Midbrain (tissue), 1 donor: ENCODE data around the gene FOLR2.
"Not testable (repeated sequence)": the region's sequence is repeated elsewhere in the genome, so short reads cannot be mapped to it uniquely, and the experiment has no call there.

Source experiments
- DNase-seq: peaks from one replicate; lab custom pipeline; 2025; lab: John Stamatoyannopoulos, UW

The FOLR2 gene

GRCh38 chr11:72216638-72217037 lies at the start of gene FOLR2:
Gene FOLR2 (plus strand): TSS chr11:72216794. CDS start chr11:72218585, 1,791 bp downstream.
- DNase-seq, result no peak

DNA sequence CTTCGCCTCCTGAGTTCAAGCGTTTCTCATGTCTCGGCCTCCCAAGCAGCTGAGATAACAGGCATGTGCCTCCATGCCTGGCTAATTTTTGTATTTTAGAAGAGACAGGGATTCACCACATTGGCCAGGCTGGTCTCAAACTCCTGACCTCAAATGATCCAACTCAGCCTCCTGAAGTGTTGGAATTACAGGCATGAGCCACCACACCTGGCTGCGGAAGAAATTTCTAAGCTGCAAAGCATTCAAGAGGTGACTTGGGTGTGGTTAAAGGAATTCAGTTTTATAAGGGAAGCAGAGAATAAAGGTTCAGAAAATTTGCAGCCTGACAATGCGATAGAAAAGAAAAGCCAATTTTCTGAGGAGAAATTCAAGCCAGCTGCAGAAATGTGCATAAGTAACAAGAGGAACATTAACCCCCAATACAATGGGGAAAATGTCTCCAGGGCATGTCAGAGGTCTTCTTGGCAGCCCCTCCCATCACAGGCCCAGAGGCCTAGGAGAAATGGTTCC lies 47.5 kb upstream of the FOLR2 start:
- not testable (repeated sequence) for DNase-seq

DNA sequence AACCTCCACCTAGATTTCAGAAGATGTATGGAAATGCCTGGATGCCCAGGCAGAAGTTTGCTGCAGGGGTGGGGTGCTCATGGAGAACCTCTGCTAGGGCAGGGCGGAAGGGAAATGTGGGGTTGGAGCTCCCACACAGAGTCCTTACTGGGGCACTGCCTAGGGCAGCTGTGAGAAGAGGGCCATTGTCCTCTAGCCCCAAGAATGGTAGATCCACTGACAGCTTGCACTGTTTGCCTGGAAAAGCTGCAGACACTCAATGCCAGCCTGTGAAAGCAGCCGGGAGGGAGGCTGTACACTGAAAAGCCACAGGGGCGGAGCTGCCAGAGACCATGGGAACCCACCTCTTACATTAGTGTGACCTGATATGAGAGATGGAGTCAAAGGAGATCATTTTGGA lies 46.8 kb upstream of the FOLR2 start:
- peak; percentile 36 for DNase-seq

GRCh38 chr11:72172043-72172442 lies 44.6 kb upstream of the FOLR2 start:
- not testable (repeated sequence) for DNase-seq

DNA sequence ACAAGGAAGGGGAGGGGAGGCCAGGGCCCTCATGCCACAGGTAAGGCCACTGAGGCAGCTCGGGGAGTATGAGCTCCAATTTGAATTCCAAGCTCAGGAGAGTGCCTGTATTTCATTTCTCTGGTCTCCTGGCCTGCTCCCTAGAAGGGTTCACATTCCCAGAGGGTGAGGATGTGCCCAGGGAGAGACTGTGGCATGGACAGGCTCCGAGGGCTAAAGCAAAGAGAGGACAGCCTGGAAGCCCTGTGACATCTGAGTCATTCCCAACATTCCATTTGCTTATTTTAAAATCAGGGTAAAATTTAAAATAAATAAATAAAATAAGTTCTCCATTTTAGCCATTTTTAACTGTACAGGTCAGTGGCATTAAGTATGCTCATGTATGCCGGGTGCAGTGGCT lies 43.3 kb upstream of the FOLR2 start:
- no peak for DNase-seq

GRCh38 chr11:72174302-72175070 lies 42.1 kb upstream of the FOLR2 start:
- no peak for DNase-seq

DNA sequence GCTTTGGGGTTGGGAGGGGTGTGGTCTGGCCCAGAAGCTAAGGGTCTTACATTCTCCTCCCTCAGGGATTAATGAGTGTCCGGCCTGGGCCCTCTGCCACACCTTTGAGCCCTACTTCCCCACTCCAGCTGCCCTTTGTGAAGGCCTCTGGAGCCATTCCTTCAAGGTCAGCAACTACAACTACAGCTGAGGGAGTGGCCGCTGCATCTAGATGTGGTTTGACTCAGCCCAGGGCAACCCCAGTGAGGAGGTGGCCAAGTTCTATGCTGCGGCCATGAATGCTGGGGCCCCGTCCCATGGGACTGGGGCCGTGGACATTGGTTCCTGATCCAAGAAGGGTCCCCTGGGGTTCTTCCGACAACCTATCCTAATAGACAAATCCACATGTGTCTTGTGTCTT lies 38.9 kb upstream of the FOLR2 start:
- no peak for DNase-seq

DNA sequence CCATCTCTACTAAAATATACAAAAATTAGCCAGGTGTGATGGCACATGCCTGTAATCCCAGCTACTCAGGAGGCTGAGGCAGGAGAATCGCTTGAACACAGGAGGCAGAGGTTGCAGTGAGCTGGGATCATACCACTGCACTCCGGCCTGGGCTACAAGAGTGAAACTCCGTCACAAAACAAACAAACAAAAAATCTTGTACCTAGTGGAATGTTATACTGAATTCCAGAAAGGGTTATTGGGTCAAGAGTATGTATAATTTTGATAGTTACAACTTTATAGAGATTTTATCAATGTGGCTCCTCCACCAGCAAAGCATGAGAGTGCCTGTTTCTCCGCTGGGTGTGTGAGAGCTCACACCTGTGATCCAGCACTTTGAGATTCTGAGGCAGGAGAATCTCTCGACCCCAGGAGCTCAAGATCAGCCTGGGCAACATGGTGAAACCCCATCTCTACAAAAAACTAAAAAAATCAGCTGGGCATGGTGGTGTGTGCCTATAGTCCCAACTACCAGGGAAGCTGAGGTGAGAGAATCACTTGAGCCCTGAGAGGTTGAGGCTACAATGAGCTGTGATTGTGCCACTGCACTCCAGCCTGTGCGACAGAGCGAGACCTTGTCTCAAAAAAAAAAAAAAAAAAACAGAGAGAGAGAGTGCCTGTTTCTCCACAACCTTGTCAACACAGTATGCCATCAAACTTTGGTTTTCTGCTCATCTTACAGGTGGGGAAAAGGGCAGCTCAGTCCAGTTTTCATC lies 37.4 kb upstream of the FOLR2 start:
- no peak for DNase-seq

DNA sequence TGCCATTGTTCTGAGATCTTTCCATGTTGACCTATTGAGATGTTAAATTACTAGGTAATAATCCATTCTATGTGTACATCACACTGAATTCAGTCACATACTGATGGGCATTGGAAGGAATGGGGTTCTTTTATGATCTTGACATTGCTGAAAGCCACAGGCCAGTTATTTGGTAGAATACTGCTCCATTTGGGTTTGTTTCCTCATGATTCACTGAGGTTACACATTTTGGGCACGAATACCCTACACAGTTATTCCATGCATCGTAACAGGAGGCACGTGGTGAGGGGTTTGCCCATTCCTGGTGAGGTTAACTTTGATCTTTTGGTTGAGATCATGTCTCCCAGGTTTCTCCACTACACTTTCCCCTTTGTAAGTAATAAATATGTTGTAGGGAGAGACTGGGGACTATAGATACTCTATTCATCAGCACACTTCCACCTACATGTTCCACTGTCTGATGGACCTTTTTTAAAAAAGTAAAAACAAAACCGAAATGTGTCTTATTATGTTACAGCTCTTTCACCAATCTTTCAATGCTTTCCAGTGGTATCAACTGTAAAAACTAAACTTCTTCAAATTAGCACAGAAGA lies 36.7 kb upstream of the FOLR2 start:
- no peak for DNase-seq

- DNase-seq, result not testable (repeated sequence)
Observed at GRCh38 chr11:72180892-72181552, 35.6 kb upstream of the FOLR2 start.

- not testable (repeated sequence) for DNase-seq
Observed at GRCh38 chr11:72181553-72181958, 35.0 kb upstream of the FOLR2 start.

DNA sequence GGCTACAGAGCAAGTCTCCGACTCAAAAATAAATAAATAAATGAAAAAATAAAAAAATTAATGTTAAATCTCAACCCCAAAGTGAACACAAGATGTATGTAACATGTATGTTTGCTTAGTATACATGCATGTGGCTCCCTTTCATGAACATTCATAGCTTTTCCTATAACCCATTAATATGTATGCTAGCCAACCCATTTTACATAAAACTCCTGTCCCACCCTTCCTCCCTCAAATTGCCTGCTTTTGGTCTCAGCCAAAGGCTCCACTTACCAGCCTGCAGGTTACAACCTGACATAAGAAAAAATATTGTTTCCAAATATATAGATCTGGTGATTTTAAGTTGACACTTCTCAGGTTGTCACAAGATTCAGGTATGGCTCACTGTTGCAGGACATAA lies 28.3 kb upstream of the FOLR2 start:
- DNase-seq, result no peak

GRCh38 chr11:72189455-72190250 lies 26.9 kb upstream of the FOLR2 start:
- DNase-seq, result no peak

DNA sequence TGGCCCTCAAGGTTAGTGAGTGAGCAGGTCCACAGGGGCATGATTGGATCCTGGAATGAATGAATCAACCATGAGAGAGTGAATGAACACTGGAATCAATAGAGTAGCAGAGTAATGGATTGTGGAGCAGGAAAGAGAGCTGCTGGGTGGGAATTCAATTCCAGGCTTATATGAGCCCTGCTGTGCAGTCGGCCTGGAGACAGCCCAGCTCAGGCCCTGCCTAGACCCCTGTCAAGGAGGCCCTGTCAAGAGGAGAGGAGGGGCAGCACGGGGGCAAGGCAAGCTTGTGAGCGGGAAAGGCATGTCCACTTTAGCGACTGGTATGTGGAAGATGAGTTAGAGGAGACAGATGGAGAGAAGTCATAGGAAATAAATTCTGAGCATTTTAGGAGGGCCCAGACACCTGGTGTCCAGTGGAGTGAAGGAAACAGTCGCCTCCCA lies 25.9 kb upstream of the FOLR2 start:
- DNase-seq, result no peak

- DNase-seq, result no peak
Observed at GRCh38 chr11:72191961-72192381, 24.6 kb upstream of the FOLR2 start, which contains the start of gene FOLR1. Gene FOLR1 (plus strand): TSS chr11:72192140. CDS start chr11:72192174, 34 bp downstream.

- DNase-seq, result no peak
Observed at GRCh38 chr11:72195518-72196270, 20.9 kb upstream of the FOLR2 start.

DNA sequence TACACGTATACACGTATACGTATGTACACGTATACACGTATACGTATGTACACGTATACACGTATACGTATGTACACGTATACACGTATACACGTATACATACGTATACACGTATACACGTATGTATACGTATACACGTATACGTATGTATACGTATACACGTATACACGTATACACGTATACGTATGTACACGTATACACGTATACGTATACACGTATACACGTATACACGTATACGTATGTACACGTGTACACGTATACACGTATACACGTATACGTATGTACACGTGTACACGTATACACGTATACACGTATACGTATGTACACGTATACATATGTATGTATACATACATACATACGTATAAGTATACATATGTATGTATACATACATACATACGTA lies 15.1 kb upstream of the FOLR2 start:
- DNase-seq, result not testable (repeated sequence)

DNA sequence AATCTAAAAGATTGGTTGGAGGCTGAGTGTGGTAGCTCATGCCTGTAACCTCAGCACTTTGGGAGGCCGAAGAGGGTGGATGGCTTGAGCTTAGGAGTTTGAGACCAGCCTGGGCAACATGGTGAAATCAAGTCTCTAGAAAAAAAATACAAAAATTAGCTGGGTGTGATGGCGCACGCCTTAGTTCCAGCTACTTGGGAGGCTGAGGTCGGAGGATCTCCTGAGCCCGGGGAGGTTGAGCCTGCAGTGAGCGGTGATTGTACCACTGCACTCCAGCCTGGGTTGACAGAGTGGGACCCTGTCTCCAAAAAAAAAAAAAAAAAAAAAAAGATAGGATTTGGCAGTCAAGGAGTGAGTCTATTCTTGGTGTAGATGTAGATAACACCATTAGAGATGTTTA lies 14.0 kb upstream of the FOLR2 start:
- DNase-seq, result no peak

- DNase-seq, result no peak
Observed at GRCh38 chr11:72203163-72203562, 13.4 kb upstream of the FOLR2 start.

DNA sequence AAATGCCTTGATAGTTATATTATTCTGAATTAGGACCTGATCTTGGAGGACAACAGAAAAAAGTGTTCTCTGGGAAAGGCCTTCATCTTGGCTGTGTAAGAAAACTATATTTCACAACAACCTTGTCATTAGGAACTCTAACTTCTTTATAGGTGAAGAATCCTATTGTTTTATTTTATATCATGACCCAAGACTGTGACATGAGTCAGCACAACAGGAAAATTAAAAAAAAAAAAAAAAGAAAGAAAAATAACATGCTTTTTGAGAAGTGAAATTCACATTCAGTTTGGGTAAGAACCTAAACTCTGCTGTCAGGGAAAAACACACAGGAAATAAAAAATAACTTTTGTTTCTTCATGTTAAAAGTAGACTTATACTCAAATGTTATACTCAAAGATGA lies 11.7 kb upstream of the FOLR2 start:
- no peak for DNase-seq
